KMS-11 (cell line): ENCODE results near the gene MIDN.

Experiments used
- H2AFZ ChIP-seq: fragments of 200-600 bp; sonication (generic); 2 replicates; pipeline ENCODE4 v1.6.1; 2016; ENCODE audit warnings: antibody characterized with exemption, mixed run types, low read depth
- H3K27ac ChIP-seq: fragments of 200-600 bp; sonication (generic); 2 replicates; pipeline ENCODE4 v1.6.1; 2016; ENCODE audit warnings: mild to moderate bottlenecking, mixed run types
- H3K27me3 ChIP-seq: fragments of 200-600 bp; sonication (generic); 2 replicates; pipeline ENCODE4 v1.6.1; 2017; ENCODE audit warnings: mild to moderate bottlenecking, low read depth, mixed run types, moderate library complexity; ENCODE audit not compliant: insufficient read depth
- H3K36me3 ChIP-seq: fragments of 200-600 bp; sonication (generic); 2 replicates; pipeline ENCODE4 v1.6.1; 2017; ENCODE audit warnings: mild to moderate bottlenecking, mixed run types; ENCODE audit not compliant: insufficient read depth
- H3K4me1 ChIP-seq: fragments of 200-600 bp; sonication (generic); 2 replicates; pipeline ENCODE4 v1.6.1; 2016; ENCODE audit warnings: mild to moderate bottlenecking, low read depth, mixed run types; ENCODE audit not compliant: poor library complexity, severe bottlenecking
- H3K4me2 ChIP-seq: fragments of 200-600 bp; sonication (generic); 2 replicates; pipeline ENCODE4 v1.7.0; 2016; ENCODE audit warnings: mild to moderate bottlenecking, mixed run types
- H3K4me3 ChIP-seq: fragments of 200-600 bp; sonication (generic); IDR thresholded peaks from 2 replicates; pipeline ENCODE4 v1.6.1; 2017; ENCODE audit warnings: low read depth, low read length, mixed read lengths; ENCODE audit not compliant: insufficient read depth
- H3K79me2 ChIP-seq: fragments of 200-600 bp; sonication (generic); 2 replicates; pipeline ENCODE4 v1.6.1; 2016; ENCODE audit warnings: low read depth, mixed run types; ENCODE audit not compliant: insufficient read depth
- H3K9ac ChIP-seq: fragments of 200-600 bp; sonication (generic); 2 replicates; pipeline ENCODE4 v1.6.1; 2016; ENCODE audit warnings: mild to moderate bottlenecking, mixed run types
- H4K20me1 ChIP-seq: fragments of 200-600 bp; sonication (generic); 2 replicates; pipeline ENCODE4 v1.6.1; 2016; ENCODE audit warnings: mild to moderate bottlenecking, mixed run types; ENCODE audit not compliant: insufficient read depth
- TF ChIP-seq, protein P1 (sequence below): fragments of 200-600 bp; sonication (generic); conservative IDR thresholded peaks from 2 replicates; pipeline ENCODE4 v1.6.1; 2017; ENCODE audit warnings: low read depth, mild to moderate bottlenecking, antibody characterized with exemption, low read length, moderate library complexity, mixed read lengths

MIDN gene

DNA sequence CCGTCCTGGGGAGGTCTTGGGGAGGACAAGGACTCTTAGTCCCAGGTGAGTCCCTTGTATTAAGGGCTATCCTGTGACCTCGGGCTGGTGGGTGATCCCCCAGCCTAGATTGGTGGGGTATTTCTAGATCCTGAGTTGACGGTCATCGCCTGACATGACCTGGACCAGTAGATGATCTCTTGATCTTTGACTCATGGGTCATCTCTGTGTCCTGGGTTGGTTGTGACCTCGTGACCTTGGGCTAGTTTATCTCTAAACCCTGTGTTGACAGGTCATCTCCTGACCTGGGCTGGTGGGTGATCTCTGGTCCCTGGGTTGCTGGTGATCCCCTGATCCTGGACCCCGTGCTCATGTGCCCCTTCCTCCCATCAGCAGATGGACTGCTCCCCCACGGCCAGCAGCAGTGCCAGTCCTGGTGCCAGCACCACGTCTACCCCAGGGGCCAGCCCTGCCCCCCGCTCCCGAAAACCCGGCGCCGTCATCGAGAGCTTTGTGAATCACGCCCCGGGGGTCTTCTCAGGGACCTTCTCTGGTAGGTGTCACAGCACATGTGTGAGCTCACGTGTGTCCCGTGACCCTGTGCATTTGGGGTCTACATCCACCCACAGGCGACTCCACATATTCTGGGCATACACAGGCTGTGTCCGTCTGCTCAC lies 6.3 kb downstream of the MIDN start:
- Histone ChIP-seq H2AFZ (no peak overlapping the region), H3K4me2 (no peak overlapping the region), H3K79me2 (no peaks in the 10 kb centered on the region), H3K4me3 (no peak overlapping the region), H3K9ac (no peak overlapping the region), H3K27me3 (no peaks in the 10 kb centered on the region), H4K20me1 (no peaks in the 10 kb centered on the region), H3K4me1 (peaks cover 12% of the 10 kb centered on the region), H3K27ac (no peak overlapping the region), H3K36me3 (no peaks in the 10 kb centered on the region; the same call in 1 of the 2 replicates)
- TF ChIP-seq, protein P1, sequence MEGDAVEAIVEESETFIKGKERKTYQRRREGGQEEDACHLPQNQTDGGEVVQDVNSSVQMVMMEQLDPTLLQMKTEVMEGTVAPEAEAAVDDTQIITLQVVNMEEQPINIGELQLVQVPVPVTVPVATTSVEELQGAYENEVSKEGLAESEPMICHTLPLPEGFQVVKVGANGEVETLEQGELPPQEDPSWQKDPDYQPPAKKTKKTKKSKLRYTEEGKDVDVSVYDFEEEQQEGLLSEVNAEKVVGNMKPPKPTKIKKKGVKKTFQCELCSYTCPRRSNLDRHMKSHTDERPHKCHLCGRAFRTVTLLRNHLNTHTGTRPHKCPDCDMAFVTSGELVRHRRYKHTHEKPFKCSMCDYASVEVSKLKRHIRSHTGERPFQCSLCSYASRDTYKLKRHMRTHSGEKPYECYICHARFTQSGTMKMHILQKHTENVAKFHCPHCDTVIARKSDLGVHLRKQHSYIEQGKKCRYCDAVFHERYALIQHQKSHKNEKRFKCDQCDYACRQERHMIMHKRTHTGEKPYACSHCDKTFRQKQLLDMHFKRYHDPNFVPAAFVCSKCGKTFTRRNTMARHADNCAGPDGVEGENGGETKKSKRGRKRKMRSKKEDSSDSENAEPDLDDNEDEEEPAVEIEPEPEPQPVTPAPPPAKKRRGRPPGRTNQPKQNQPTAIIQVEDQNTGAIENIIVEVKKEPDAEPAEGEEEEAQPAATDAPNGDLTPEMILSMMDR = no peak

DNA sequence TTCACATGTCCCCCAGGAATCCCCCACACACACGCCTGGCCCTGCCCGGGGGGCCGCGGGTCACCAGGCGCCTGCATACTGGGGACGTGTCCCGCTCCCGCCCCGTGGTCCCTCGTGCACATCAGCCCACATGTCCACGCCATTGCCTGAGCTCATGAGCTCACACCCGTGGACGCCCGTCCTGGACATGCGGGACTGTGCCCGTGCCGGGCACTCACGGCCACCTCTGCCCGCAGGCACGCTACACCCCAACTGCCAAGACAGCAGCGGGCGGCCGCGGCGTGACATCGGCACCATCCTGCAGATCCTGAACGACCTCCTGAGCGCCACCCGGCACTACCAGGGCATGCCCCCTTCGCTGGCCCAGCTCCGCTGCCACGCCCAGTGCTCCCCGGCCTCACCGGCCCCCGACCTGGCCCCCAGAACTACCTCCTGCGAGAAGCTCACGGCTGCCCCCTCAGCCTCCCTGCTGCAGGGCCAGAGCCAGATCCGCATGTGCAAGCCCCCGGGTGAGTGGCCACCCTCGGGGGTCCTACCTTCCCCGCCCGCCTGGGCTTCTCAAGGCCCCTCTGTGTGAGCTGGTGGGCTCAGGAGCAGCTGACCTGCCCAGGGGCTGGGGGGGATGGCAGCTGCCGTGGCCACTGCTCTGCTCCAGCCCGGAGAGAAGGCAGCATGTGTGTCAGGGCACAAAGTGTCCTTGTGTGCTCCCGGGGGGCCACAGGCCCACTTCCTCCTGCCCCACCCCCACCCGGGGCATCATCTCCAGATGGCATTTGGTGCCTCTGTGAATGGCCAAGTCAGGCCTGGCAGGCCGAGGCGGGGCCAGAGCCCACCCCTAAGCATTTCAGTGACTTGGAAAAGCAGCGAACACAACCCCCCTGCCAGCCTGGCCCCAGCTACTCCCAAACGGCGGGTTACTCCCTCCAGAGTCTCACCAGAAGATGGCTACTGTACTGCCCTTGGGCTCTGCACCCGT lies 7.1 kb downstream of the MIDN start:
- H3K79me2 ChIP-seq = no peaks in the 10 kb centered on the region
- H4K20me1 ChIP-seq = no peaks in the 10 kb centered on the region
- no peaks in the 10 kb centered on the region for H3K27me3 ChIP-seq
- H3K9ac ChIP-seq = no peak overlapping the region
- TF ChIP-seq, protein P1 = no peak
- no peak overlapping the region for H2AFZ ChIP-seq
- no peak overlapping the region for H3K4me2 ChIP-seq
- H3K4me3 ChIP-seq = no peak overlapping the region
- peaks cover 18% of the 10 kb centered on the region for H3K4me1 ChIP-seq
- no peak overlapping the region for H3K27ac ChIP-seq
- H3K36me3 ChIP-seq = no peaks in the 10 kb centered on the region; the same call in 1 of the 2 replicates

DNA sequence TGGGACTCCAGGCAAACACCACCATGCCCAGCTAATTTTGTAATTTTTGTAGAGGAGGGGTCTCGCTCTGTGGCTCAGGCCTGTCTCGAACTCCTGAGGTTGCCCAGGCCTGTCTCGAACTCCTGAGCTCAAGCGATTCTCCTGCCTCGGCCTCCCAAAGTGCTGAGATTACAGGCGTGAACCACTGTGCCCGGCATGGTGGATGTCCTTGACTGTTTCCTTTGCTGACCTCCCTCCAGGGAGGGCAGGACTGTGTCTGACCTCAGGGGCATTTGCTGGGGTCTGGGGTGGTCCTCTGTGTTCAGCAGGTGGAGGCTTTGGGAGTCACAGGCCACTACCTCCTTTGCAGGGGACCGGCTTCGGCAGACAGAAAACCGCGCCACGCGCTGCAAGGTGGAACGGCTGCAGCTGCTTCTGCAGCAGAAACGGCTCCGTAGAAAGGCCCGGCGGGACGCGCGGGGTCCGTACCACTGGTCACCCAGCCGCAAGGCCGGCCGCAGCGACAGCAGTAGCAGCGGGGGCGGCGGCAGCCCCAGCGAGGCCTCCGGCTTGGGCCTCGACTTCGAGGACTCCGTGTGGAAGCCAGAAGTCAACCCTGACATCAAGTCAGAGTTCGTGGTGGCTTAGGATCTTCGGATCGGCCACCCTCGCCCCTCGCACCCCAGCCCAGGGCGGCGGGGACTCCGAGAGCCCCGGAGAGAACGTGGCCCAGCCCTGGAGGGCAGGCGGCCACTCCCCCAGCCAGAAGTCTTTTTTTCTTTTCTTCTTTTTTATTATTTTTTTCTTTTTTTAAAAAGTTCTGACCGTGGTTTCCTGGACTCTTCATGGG lies 8.5 kb downstream of the MIDN start:
- Histone ChIP-seq H3K27me3 (no peaks in the 10 kb centered on the region), H2AFZ (no peak overlapping the region), H3K4me3 (no peak overlapping the region), H3K79me2 (no peaks in the 10 kb centered on the region), H3K36me3 (no peaks in the 10 kb centered on the region; the same call in 1 of the 2 replicates), H3K27ac (no peak overlapping the region), H3K9ac (no peak overlapping the region), H4K20me1 (no peaks in the 10 kb centered on the region), H3K4me2 (no peak overlapping the region), H3K4me1 (peaks cover 22% of the 10 kb centered on the region)
- TF ChIP-seq, protein P1 = no peak

DNA sequence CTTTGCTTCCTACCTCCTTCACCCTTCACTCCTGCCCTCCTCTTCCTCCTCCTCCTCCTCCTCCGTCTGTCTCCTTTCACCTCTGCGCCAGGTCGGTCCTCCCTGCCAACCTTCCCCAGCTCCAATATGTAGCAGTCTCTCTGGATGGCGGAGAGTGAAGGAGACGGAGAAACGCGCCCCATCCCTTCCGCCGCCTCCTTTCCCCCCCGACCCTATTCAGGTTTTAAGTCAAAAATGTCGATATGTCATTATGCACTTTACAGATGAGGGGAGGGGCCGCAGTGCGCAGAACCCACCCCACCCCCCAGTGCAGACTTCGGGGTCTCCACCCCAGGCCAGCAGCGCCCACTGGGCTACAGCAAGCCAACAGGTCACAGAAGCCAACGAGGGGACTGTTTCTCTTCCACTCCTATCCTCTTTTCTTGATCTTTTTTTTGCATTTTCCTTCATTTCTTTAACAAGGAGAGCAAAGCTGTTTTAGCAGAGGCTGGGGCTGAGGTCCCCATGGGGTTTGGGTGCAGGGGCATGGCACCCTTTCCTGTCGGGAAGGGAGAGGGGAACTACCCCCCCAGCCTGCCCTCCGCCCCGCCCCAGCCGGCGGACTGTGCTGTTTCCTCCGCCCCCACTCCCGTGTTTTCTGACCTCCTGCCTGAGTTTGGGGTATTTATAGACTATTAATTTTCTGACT lies 9.2 kb downstream of the MIDN start:
- TF ChIP-seq, protein P1 = no peak
- H2AFZ ChIP-seq = no peak overlapping the region
- no peaks in the 10 kb centered on the region for H4K20me1 ChIP-seq
- peaks cover 29% of the 10 kb centered on the region for H3K4me1 ChIP-seq
- H3K9ac ChIP-seq = no peak overlapping the region
- no peak overlapping the region for H3K4me2 ChIP-seq
- H3K27me3 ChIP-seq = no peaks in the 10 kb centered on the region
- H3K79me2 ChIP-seq = no peaks in the 10 kb centered on the region
- no peak overlapping the region for H3K4me3 ChIP-seq
- H3K27ac ChIP-seq = no peak overlapping the region
- no peaks in the 10 kb centered on the region; the same call in 1 of the 2 replicates for H3K36me3 ChIP-seq
